NCI-H2081 (cell line): ENCODE data around the gene DYNC1H1.

Source experiments
- DNase-seq, 2 experiments: peaks; one replicate each; lab custom pipeline; 2025; lab: John Stamatoyannopoulos, UW

Gene DYNC1H1

DNA sequence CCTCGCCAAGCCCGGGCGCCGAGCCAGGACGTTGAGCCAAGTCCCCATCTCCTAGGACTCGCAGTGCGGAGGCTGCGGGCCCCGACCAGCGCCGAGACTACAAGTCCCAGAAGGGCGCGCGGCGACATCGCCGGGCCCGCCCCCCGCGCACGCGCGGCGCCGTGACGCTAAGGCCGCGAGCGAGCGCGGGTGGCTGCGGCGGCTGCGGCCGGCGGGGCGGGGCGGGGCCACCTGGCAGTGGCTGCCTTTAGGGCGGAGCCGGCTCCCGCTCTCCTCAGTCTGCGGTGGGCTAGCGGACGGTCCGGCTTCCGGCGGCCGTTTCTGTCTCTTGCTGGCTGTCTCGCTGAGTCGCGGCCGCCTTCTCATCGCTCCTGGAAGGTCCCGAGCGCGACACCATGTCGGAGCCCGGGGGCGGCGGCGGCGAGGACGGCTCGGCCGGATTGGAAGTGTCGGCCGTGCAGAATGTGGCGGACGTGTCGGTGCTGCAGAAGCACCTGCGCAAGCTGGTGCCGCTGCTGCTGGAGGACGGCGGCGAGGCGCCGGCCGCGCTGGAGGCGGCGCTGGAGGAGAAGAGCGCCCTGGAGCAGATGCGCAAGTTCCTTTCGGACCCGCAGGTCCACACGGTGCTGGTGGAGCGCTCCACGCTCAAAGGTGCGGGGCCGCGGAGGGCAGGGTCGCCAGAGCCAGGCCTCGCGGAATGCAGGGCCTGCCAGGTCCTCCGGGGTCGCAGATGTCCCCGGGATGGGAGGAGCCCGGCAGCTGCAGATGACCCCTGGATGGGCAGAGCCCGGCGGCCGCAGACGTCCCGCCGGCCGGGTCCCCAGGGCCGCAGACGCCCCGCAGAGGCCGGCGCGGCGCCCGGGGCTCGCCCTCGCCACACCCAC is at the start of gene DYNC1H1:
Gene DYNC1H1, plus strand, starts transcription at position 277 of the 884 bp plus-strand sequence. Its CDS starts 119 bp downstream, at position 396.
- DNase-seq = peak; percentile 93 to 98

DNA sequence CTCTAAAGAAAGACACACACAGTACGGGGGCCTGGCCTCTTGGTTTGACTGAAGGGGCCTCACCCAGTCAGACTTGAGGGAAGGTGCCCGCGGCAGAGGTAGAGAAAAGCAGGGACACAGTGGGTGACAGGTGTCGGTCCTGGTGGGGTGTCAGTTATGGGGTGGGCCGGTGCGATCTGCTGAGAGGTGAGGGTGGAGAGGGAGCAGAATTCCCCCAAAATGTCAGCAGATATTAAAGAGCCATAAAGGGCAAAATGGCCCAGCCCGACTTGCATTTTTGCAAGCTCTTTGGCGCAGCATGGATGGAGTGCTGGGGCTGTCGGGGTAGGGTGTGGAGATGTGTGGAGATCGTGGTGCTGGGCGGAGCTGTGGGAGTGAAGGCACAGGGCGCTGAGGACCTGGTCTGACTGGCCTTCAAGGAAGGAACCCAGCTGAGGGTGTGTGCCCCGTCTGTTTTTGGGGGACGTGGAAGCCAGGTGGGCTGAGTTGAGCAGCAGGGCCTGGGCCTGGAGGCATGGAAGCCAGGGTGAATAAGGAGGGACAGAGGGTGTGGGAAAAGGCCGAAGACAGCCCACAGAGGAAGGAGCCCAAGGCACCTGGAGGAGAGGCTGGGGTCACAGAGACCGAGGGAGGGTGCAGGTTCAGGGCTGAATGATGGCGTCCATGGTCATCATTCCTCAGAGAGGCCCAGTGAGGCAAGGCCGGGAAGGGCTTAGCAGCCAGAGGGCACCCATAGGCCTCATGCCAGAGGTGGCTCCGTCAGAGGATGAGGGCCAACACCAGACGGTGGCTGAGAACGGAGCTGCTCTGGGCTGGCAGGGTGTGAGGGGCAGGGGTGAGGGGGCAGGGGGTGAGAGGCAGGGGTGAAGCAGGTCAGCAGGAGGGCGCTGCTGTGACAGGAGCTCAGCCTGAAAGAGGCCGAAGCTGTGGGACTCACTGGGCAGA is 48.2 kb upstream of the DYNC1H1 start:
- DNase-seq = no peak

DNA sequence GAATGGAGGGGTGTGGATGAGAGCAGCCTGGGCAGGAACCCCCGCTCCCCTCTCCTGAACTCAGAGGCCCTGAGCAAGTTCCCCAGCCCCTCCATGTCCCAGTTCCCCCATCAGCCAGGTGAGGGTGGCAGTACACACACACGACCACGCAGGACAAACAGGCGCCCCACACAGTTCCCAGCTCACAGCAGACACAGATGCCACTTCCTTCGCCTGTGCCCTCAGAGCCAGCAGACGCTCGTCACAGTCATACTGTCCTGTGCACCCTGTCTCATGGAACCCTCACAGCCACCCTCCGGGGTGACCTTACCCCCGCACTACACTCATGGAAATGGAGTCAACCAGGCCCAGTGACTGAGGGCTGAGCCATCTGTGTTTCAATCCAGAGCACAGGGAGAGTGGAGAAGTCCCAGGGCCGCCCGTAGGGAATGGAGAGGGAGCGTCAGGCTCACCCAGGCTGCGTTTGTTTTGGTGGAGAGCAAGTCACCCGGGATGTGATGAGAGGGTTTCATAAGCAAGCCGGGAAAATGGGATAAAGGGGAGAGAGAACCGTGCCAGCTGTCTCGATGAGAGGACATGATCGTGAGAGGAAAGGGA is 47.5 kb upstream of the DYNC1H1 start:
- DNase-seq = no peak

DNA sequence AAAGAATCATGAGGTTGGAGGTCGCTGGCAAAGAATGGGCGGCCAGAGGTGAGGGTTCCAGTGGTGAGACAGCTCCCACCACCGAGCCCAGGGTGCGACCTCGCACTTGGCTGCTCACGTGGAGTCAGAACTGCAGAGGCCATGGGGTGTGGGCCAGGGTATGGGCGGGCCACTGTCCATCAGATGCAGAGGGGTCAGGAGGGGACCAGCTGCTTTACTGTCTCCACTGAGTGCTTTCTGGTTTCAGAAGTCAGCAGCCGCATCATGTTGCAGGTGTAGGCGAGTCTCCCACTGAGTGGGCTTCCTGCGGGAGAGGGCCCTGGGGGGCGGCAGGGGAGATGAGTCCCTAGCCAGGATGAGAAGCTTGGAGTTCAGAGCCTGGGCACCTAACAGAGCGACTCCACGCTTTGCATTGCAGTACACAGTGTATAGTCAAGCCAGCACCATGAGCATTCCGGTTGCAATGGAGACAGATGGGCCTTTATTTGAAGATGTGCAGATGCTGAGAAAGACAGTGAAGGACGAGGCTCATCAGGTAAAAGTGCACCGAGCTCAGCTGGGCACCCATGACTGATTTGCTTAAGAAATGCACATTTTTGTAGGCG is 46.9 kb upstream of the DYNC1H1 start:
- no peak for DNase-seq

DNA sequence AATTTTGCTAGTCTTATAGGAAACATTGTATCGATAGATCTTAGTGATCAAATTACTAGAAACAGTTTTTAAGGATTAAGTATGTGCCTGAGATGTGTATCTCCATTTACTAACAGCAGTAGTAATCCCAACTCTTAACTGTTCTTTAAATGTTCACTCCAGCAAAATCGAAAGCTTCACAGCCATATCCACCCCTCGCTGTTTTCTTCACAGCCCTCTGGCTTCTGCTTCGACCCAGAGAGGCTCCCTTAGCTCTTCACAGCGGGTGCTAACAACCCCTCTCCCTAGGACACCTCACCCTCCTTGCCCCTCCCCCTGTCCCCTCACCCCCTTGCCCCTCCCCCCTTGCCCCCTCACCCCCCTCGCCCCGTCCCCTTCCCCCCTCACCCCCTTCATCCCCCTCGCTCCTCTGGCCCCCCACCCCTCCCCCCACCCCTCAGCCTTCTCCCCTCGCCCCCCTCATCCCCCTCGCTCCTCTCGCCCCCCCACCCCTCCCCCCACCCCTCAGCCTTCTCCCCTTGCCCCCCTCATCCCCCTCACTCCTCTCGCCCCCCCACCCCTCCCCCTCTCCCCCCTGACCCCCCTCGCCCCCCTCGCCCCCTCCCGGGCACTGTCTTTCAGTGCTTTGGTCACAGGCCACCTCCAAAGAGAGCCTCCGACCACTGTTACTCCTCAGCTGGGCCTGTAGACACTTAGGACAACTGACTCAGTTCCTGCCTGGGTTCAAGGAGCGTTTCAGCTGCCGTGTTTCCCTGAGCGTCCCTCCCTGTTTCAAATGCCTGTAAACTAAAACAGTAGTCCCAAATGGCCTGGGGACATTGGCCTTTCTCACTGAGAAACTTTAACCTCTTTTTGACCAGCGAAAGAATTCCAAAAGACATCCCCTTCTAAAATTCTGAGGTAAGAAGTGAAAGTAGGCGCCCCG is 46.0 kb upstream of the DYNC1H1 start:
- no peak for DNase-seq

DNA sequence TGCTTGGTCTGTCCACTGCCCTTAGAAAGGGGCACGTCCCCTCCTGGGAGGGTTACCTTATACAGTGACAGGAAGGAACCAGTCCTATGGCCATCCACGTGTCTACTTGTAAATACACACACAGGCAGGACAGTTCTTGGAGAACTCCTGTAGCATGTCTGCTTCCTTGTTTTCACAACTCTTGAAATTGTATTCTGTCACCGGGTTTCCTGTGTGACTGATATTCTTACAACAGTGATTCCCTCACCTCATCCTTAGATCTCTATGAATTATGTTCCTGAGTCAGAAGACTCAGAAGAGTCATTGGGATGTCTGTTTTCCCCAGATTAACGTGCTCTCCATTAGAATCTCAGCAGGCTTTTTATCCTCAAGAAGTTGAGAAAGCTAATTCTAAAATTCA is 44.1 kb upstream of the DYNC1H1 start:
- DNase-seq = no peak

DNA sequence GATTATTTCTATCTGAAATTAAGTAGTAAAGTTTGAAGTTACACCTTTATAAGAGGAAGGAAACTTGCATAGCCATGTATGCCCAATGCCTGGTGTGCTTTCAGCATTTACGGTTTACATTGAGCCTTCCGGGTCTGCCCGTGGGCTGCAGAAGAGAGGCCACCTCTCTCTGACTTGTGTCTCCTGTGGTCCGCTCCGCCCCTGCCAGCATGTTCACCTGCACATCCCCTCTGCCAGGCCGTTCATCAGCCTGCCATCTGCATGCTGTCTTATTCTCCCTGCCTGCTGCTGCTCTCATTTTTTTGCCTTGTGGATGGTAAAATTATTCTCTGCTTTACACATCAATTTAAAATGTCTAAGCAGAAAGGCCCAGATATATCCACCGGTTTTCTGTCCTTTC is 41.5 kb upstream of the DYNC1H1 start:
- DNase-seq = no peak

DNA sequence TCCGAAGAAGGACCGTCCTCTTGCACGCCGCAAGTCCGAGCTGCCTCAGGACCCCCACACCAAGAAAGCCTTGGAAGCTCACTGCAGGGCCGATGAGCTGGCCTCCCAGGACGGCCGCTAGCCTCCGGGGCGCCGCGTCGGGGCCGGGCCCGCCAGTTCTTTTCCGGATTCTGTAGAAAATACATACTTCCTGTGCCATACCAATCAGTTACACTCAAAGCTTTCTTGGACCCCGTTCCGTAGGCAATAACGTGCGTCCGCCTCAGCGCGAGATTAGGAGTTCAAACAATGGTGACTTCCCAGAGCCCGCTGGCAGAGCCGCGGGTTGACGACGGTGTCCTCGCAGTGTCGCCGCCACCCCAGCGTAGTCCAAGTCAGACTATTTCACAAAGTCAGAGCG is 39.2 kb upstream of the DYNC1H1 start:
- DNase-seq = no peak

DNA sequence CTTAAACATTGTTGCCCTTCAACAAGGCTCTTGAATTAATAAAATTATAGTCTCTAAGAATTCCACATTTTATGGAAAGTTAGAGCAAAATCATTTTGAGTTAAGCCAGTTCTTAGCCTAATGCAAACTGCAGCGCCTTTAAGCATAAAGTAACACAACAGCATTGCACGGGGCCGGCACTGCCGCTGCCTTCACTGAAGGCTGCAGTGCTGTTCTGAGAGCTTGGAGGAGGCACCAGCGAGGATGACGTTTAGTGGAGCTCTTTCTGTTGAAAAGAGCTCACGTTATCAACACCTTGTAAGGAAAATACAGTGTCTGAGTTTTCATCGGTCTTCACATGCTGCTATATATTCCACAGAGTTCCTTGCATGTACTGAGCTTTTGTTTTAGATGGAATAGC is 38.3 kb upstream of the DYNC1H1 start:
- no peak for DNase-seq

DNA sequence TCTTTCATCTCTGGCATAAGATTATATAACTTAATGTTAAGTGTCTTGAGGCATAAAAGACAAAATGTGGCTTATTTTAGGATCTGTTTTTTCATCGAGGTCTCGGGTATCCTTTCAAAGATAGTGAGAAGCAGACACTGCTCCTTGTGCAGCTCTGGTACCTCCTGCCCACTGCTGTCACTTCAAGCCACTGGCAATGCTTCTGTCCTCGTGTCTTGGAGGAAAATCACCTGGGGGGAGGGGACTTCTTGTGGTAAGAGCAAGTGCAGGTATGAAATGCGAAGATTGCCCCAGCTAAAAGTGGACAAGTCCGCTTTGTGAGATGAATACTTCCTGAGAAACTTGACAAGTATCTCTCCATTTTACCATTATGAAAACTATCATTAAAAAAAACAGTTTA is 37.8 kb upstream of the DYNC1H1 start:
- no peak for DNase-seq

DNA sequence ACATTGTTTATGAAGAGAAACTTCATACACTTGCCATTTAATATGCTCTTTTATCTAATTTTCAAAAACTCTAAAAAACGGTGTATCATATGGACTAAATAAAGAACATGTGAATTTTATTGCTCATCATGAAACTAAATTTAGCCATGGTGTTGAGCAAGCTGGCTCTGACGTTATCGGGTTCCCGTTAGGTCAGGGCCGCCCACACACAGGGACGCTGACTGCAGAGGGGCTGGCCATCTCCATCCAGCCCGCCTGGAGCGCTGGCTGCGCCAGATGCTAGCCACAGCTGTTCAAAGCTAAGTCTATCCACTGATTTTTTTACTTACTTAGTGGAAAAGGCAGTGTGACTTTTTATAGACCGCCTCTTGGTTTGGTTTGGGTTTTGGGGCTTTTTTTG is 36.5 kb upstream of the DYNC1H1 start:
- no peak for DNase-seq

DNA sequence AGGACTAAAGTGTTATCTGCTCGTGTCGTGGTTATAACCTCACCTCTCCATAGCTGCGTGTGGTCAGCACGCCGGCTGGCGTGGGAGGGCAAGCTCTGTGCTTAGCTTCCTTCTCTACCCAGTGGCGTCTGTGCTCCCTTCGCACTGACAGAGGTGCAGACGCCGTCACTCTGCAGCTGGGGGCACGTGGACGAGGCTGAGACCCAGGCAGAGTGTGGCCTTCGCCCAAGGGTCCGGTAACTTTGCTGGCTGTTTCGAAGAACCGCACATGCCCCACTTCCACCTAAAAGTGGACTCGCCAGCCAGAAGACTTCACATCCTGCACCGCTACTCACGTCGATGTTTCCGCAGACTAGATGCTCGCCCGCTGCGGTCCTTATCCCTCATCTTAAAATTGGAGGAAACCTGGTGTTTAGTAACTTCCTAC is 35.9 kb upstream of the DYNC1H1 start:
- DNase-seq = no peak

DNA sequence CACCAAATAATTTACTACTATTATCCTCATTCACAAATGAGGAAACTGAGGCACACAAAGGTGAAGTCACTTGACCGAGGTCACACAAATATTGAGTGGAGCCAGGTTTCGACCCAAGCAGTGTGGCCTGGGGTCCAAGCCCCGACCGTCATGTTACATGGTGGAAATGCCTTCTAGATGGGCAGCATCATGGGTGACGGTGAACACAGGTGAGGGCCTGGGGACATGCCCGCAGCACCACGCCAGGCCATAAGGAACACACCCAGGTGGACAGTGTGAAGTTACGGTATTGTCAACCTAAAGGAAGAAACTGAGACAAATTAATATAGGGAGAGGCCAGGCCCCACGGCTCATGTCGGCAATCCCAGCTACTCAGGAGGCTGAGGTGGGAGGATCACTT is 35.3 kb upstream of the DYNC1H1 start:
- no peak for DNase-seq

DNA sequence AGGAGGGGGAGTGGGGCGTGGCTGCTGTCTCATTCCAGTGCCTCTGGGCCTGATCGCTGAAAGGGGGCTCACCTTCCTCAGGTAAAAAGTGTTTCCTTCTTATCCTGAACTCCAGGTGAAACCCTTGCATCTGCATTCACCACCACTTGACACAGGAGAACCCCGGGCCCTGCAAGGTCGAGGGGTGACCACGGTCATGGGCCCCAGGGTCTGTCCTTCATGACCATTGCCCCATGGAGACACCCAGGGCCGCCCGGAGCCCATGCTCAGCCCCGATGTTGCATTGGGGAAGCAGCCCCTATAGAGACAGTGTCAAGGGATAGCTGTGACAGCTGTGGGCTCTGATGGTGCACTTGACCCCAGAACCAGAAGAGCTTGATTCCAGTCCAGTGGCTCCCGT is 34.4 kb upstream of the DYNC1H1 start:
- DNase-seq = no peak

DNA sequence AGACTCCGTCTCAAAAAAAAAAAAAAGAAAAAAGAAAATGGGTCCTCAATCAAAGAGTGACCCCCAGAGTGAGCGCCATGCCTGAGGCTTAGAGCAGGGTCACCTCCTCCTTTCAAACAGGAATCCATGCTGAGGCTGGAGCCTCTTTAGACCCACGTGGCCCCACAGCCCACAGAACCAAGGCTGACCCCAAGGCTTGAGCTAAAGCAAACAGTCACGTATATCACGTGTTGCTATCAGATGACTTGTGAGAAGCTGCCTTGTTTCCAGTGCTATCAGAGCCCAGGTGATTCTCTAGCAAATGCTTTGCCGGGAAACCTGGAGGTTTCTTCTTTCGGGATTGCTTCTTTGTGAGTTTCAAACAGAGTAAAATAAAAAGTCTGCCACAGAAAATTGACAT is 31.7 kb upstream of the DYNC1H1 start:
- no peak for DNase-seq

DNA sequence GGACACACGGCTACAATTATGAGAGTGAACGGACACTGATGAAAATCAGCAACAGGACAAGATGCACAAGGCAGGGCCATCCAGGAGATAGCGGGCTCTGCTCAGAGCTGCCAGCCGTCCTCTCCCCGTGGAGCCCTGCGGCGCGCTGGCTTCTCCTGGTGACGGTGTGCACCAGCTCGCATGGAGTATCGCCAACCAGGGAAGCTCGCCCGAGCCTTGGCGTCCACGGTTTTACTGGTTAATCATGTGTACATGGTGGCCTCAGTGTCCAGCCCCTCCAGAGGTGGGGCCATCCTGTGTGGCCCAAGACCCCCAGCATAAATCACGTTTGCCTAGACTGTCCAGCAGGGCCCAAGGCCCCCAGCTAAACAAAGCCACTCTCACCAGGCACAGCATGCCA is 31.2 kb upstream of the DYNC1H1 start:
- no peak for DNase-seq

DNA sequence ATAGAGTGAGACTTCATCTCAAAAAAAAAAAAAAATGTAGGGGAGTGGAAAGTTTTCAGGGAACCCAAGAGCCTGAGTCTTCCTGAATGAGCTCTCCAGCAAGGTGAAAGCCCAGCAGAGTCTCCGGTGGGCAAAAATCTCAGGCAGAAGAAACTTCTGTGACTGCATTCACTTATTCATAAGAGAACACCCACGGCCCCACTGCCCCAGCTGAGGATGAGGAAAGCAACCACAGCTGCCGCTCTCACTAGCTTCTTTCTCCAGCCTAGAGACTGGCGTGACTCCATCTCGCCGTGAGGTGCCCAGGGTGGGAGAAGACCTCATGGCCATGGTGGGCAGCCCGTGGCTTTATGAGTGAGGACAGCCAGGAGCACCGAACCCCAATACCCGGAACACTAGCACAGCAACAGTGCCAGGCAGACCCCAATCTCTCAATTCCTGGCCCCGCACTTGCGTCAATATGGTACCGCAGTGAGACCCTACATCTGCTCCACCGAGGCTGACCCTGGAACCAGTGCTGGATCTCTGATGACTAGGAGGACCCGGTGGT is 29.7 kb upstream of the DYNC1H1 start:
- DNase-seq = no peak

DNA sequence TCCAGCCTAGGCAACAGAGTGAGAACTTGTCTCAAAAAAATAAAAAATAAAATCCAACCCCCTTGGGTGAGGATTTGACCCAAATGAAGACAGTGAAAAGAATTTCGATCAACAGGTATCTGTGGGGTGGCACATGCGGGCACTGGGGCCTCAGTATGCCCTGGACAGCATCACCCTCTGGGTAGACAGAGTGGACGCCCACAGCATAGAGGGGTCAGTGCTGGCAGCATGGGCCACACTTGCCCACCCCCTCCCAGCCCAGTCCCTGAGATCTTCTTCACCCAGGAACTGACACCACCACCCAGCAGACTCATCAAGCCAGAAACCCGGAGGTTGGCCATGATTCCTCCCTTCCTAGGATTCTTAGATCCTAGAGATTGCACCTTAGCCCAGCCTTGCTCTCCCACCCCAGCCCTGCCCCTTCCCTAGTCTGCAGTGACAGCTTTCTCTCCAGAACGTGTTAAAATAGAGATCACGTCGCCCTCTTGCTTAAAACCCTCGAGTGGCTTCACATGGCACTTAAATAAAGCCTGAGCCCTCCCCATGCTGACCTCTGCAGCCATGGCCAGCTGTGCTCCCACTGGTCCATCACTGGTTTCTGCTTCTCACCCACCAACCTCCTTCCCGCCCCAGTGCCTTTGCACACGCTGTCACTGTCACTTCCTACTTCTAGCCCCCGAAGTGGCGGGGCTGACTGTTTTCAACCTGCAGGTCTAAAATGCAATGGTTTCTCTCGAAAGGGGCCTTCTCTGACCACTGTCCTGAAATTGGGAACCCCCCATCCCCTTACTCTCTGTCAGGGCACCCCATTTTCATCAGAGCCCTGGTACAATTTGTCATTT is 26.2 kb upstream of the DYNC1H1 start:
- DNase-seq = no peak

DNA sequence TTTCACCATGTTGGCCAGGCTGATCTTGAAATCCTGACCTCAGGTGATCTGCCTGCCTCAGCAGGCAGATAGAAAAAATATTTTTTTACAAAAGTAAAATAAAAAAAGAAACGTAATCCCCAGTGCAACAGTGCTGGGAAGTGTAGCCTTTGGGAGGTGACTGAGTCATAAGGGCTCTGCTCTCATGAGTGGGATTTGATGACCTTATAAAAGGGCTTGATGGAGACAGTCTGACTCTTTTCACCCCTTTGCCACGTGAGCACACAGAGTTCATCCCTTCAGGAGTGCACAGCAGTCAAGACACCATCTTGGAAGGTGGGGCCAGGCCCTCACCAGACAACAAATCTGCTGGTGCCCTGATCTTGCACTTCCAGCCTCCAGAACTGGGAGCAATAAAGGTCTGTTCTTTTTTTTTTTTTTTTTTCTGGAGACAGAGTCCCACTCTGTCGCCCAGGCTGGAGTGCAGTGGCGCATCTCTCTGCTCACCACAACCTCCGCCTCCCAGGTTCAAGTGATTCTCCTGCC is 24.7 kb upstream of the DYNC1H1 start:
- DNase-seq = no peak
